WTC11 (cell line): ENCODE results near the gene CCDC69. TPM values are rescaled to one million over a fixed set of nuclear protein-coding genes. Genes with fewer than 3 reads are reported as not detected.

ENCODE experiments used
- ATAC-seq: fragments of 200-7000 bp; cut with Tn5 transposase; 2 replicates; pipeline ENCODE4 v1.10.0; 2021; ENCODE audit warnings: mild to moderate bottlenecking, moderate library complexity
- CTCF ChIA-PET: fragments of 300-600 bp; sonication (Branson Sonifier 250); formaldehyde crosslinking; loops from one replicate; lab custom pipeline; 2021; ENCODE audit warnings: antibody characterized with exemption; lab: Charles Lee
- POLR2A ChIA-PET: fragments of 350-600 bp; sonication (Branson Sonifier 250); formaldehyde crosslinking; loops from one replicate; lab custom pipeline; 2021; ENCODE audit warnings: antibody characterized with exemption; lab: Charles Lee
- DNase-seq: peaks from one replicate; pipeline ENCODE4 v3.0.0; 2021; ENCODE audit warnings: low spot score
- H3K27ac Mint-ChIP-seq: 2 replicates; pipeline ENCODE4 v1.8.0; 2021; ENCODE audit warnings: mixed read lengths
- H3K27me3 Mint-ChIP-seq: 2 replicates; pipeline ENCODE4 v1.8.0; 2021; ENCODE audit warnings: low read depth, mild to moderate bottlenecking, moderate library complexity, mixed read lengths
- H3K36me3 Mint-ChIP-seq: 2 replicates; pipeline ENCODE4 v1.8.0; 2021; ENCODE audit warnings: mixed read lengths
- H3K4me1 Mint-ChIP-seq: 2 replicates; pipeline ENCODE4 v1.8.0; 2022; ENCODE audit warnings: mixed read lengths
- H3K4me3 Mint-ChIP-seq: 2 replicates; pipeline ENCODE4 v1.8.0; 2021; ENCODE audit warnings: mild to moderate bottlenecking, moderate library complexity, mixed read lengths
- H3K9me3 Mint-ChIP-seq: 2 replicates; pipeline ENCODE4 v1.8.0; 2021; ENCODE audit warnings: mixed read lengths
- CREB1 ChIP-seq: sonication (generic); formaldehyde crosslinking; IDR thresholded peaks from 2 replicates; pipeline ENCODE4 v1.8.0; 2023; ENCODE audit warnings: mild to moderate bottlenecking, missing genetic modification reagents
- FOXJ3 ChIP-seq: sonication (generic); formaldehyde crosslinking; IDR thresholded peaks from 2 replicates; pipeline ENCODE4 v1.9.0; 2021; ENCODE audit warnings: missing genetic modification reagents, mild to moderate bottlenecking, borderline replicate concordance
- GABPB1 ChIP-seq: sonication (generic); formaldehyde crosslinking; IDR thresholded peaks from 2 replicates; pipeline ENCODE4 v1.8.1; 2023; ENCODE audit warnings: mild to moderate bottlenecking, missing genetic modification reagents
- RELA ChIP-seq: sonication (generic); formaldehyde crosslinking; IDR thresholded peaks from 2 replicates; pipeline ENCODE4 v1.8.1; 2022; ENCODE audit warnings: missing genetic modification reagents, mild to moderate bottlenecking, borderline replicate concordance
- SMAD4 ChIP-seq: sonication (generic); formaldehyde crosslinking; IDR thresholded peaks from 2 replicates; pipeline ENCODE4 v1.8.0; 2022; ENCODE audit warnings: mild to moderate bottlenecking, missing genetic modification reagents
- SP1 ChIP-seq: sonication (generic); formaldehyde crosslinking; conservative IDR thresholded peaks from 2 replicates; pipeline ENCODE4 v1.8.1; 2022; ENCODE audit warnings: missing genetic modification reagents
- TEAD1 ChIP-seq: sonication (generic); formaldehyde crosslinking; IDR thresholded peaks from 2 replicates; pipeline ENCODE4 v1.8.0; 2022; ENCODE audit warnings: mild to moderate bottlenecking, missing genetic modification reagents
- ZNF423 ChIP-seq: fragments of 250-450 bp; sonication (Bioruptor Pico); IDR thresholded peaks from 2 replicates; pipeline ENCODE4 v2.1.2; 2022; ENCODE audit warnings: mild to moderate bottlenecking, moderate library complexity
- total RNA-seq: library from RNA; stranded (reverse); gene quantifications from 3 replicates; pipeline ENCODE4 v1.2.3, GENCODE V29; 2021
- TF ChIP-seq, protein P1 (sequence below): sonication (generic); formaldehyde crosslinking; IDR thresholded peaks from 2 replicates; pipeline ENCODE4 v1.8.0; 2023; ENCODE audit warnings: missing genetic modification reagents, mild to moderate bottlenecking, borderline replicate concordance
- TF ChIP-seq, protein P2 (sequence below): sonication (generic); formaldehyde crosslinking; IDR thresholded peaks from 2 replicates; pipeline ENCODE4 v1.8.1; 2022; ENCODE audit warnings: mild to moderate bottlenecking, moderate library complexity, missing genetic modification reagents
- TF ChIP-seq, protein P3 (sequence below): fragments of 250-450 bp; sonication (Bioruptor Pico); IDR thresholded peaks from 2 replicates; pipeline ENCODE4 v1.9.0; 2021; ENCODE audit warnings: mild to moderate bottlenecking
- TF ChIP-seq, protein P4 (sequence below): sonication (generic); formaldehyde crosslinking; IDR thresholded peaks from 2 replicates; pipeline ENCODE4 v1.8.0; 2023; ENCODE audit warnings: mild to moderate bottlenecking, missing genetic modification reagents
- TF ChIP-seq, protein P5 (sequence below): sonication (generic); formaldehyde crosslinking; conservative IDR thresholded peaks from 2 replicates; pipeline ENCODE4 v1.8.1; 2023; ENCODE audit warnings: mild to moderate bottlenecking, low read depth, missing genetic modification reagents, moderate library complexity
- TF ChIP-seq, protein P6 (sequence below): fragments of 250-450 bp; sonication (Bioruptor Pico); IDR thresholded peaks from 2 replicates; pipeline ENCODE4 v1.9.0; 2021; ENCODE audit warnings: mild to moderate bottlenecking

CCDC69 gene
- total RNA-seq, 1 experiment from 2014 or later: 12.4 TPM

DNA sequence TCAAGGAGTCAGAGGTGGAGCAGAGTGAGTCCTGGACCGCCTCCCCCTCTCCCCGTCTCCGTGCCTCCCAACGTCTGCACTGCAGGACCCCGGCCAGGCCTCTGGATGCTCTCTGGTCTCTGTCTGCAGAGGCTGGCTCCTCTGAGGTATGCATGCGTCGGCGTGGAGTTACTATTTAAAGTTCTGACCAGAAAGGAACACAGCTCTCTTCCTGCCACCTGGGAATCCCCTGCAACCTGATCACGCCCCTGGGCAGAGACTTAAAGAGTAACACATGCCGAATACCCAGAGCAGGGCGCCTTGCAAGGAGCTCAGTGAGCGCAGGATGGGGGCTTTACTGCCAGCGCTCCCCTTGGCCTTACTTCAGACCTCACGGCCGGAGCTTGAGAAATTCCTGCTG, 82.4 kb downstream of the CCDC69 start (continued):
- TF ChIP-seq, protein P1, sequence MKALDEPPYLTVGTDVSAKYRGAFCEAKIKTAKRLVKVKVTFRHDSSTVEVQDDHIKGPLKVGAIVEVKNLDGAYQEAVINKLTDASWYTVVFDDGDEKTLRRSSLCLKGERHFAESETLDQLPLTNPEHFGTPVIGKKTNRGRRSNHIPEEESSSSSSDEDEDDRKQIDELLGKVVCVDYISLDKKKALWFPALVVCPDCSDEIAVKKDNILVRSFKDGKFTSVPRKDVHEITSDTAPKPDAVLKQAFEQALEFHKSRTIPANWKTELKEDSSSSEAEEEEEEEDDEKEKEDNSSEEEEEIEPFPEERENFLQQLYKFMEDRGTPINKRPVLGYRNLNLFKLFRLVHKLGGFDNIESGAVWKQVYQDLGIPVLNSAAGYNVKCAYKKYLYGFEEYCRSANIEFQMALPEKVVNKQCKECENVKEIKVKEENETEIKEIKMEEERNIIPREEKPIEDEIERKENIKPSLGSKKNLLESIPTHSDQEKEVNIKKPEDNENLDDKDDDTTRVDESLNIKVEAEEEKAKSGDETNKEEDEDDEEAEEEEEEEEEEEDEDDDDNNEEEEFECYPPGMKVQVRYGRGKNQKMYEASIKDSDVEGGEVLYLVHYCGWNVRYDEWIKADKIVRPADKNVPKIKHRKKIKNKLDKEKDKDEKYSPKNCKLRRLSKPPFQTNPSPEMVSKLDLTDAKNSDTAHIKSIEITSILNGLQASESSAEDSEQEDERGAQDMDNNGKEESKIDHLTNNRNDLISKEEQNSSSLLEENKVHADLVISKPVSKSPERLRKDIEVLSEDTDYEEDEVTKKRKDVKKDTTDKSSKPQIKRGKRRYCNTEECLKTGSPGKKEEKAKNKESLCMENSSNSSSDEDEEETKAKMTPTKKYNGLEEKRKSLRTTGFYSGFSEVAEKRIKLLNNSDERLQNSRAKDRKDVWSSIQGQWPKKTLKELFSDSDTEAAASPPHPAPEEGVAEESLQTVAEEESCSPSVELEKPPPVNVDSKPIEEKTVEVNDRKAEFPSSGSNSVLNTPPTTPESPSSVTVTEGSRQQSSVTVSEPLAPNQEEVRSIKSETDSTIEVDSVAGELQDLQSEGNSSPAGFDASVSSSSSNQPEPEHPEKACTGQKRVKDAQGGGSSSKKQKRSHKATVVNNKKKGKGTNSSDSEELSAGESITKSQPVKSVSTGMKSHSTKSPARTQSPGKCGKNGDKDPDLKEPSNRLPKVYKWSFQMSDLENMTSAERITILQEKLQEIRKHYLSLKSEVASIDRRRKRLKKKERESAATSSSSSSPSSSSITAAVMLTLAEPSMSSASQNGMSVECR: no peak

DNA sequence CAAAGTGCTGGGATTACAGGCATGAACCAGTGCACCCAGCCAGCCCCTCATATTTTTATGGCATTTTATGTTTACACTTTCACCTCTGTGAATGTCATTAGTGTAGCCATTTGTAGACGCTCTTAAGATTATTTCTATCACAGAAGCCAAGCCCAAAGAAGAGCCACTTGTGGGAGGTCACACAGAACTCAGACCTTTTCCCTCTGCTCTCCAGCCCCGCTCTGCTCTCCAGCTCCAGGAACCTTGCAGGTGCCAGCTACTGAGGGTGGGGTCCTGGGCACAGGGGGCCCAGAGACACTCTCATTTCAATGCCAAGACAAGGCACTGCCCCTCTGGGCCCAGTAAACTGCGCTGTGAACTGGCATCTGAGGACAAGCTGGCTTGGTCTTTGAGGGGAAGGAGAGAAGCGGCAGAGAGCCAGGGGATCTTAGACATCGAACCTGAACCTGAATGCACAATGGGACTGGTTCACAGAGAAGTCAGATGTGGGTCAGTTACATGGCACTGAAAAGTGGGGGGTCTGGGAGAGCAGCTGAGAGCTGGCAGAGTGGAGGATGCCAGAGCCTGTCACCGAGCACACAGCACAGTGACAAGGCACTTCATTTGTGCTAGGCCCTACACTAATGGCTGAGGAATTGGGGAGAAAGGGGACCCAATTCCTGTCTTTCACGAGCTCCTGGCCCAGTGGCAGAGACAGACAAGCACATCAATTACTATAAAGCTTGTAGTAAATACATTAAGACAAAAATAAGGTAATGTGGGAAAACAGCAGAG, 83.0 kb downstream of the CCDC69 start:
- H3K9me3 Mint-ChIP-seq: no peaks in the 10 kb centered on the region
- CTCF ChIA-PET: interaction anchor here (1.1 to 5.2 kb wide), 10 partner anchors 10 to 511 kb away, joined by 3 to 51 read pairs (median 12); partner anchors contain the start of genes CCDC69 and SLC36A1
- ATAC-seq: no peak
- H3K27me3 Mint-ChIP-seq: no peaks in the 10 kb centered on the region
- no peak overlapping the region for H3K4me3 Mint-ChIP-seq
- peaks cover 17% of the 10 kb centered on the region for H3K36me3 Mint-ChIP-seq
- POLR2A ChIA-PET: interaction anchor here (1.8 kb wide), 1 partner anchor 17 kb away, joined by 7 read pairs; the partner anchor contains the start of gene ANXA6
- H3K27ac Mint-ChIP-seq: peak overlapping the region; percentile 13; the same call in 1 of the 2 replicates
- peaks cover 18% of the 10 kb centered on the region for H3K4me1 Mint-ChIP-seq
- TF ChIP-seq SP1 (CRISPR knock-in tag) (no peak), CREB1 (CRISPR knock-in tag) (no peak), SMAD4 (CRISPR knock-in tag) (no peak), RELA (CRISPR knock-in tag) (no peak), GABPB1 (CRISPR knock-in tag) (no peak), ZNF423 (CRISPR knock-in tag) (no peak), TEAD1 (CRISPR knock-in tag) (no peak), FOXJ3 (CRISPR knock-in tag) (no peak)
- TF ChIP-seq, protein P2, sequence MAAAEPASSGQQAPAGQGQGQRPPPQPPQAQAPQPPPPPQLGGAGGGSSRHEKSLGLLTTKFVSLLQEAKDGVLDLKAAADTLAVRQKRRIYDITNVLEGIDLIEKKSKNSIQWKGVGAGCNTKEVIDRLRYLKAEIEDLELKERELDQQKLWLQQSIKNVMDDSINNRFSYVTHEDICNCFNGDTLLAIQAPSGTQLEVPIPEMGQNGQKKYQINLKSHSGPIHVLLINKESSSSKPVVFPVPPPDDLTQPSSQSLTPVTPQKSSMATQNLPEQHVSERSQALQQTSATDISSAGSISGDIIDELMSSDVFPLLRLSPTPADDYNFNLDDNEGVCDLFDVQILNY (CRISPR knock-in tag): no peak
- TF ChIP-seq, protein P3, sequence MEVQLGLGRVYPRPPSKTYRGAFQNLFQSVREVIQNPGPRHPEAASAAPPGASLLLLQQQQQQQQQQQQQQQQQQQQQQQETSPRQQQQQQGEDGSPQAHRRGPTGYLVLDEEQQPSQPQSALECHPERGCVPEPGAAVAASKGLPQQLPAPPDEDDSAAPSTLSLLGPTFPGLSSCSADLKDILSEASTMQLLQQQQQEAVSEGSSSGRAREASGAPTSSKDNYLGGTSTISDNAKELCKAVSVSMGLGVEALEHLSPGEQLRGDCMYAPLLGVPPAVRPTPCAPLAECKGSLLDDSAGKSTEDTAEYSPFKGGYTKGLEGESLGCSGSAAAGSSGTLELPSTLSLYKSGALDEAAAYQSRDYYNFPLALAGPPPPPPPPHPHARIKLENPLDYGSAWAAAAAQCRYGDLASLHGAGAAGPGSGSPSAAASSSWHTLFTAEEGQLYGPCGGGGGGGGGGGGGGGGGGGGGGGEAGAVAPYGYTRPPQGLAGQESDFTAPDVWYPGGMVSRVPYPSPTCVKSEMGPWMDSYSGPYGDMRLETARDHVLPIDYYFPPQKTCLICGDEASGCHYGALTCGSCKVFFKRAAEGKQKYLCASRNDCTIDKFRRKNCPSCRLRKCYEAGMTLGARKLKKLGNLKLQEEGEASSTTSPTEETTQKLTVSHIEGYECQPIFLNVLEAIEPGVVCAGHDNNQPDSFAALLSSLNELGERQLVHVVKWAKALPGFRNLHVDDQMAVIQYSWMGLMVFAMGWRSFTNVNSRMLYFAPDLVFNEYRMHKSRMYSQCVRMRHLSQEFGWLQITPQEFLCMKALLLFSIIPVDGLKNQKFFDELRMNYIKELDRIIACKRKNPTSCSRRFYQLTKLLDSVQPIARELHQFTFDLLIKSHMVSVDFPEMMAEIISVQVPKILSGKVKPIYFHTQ (CRISPR knock-in tag): no peak
- TF ChIP-seq, protein P4, sequence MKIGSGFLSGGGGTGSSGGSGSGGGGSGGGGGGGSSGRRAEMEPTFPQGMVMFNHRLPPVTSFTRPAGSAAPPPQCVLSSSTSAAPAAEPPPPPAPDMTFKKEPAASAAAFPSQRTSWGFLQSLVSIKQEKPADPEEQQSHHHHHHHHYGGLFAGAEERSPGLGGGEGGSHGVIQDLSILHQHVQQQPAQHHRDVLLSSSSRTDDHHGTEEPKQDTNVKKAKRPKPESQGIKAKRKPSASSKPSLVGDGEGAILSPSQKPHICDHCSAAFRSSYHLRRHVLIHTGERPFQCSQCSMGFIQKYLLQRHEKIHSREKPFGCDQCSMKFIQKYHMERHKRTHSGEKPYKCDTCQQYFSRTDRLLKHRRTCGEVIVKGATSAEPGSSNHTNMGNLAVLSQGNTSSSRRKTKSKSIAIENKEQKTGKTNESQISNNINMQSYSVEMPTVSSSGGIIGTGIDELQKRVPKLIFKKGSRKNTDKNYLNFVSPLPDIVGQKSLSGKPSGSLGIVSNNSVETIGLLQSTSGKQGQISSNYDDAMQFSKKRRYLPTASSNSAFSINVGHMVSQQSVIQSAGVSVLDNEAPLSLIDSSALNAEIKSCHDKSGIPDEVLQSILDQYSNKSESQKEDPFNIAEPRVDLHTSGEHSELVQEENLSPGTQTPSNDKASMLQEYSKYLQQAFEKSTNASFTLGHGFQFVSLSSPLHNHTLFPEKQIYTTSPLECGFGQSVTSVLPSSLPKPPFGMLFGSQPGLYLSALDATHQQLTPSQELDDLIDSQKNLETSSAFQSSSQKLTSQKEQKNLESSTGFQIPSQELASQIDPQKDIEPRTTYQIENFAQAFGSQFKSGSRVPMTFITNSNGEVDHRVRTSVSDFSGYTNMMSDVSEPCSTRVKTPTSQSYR (CRISPR knock-in tag): no peak
- TF ChIP-seq, protein P5, sequence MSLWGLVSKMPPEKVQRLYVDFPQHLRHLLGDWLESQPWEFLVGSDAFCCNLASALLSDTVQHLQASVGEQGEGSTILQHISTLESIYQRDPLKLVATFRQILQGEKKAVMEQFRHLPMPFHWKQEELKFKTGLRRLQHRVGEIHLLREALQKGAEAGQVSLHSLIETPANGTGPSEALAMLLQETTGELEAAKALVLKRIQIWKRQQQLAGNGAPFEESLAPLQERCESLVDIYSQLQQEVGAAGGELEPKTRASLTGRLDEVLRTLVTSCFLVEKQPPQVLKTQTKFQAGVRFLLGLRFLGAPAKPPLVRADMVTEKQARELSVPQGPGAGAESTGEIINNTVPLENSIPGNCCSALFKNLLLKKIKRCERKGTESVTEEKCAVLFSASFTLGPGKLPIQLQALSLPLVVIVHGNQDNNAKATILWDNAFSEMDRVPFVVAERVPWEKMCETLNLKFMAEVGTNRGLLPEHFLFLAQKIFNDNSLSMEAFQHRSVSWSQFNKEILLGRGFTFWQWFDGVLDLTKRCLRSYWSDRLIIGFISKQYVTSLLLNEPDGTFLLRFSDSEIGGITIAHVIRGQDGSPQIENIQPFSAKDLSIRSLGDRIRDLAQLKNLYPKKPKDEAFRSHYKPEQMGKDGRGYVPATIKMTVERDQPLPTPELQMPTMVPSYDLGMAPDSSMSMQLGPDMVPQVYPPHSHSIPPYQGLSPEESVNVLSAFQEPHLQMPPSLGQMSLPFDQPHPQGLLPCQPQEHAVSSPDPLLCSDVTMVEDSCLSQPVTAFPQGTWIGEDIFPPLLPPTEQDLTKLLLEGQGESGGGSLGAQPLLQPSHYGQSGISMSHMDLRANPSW (CRISPR knock-in tag): no peak
- TF ChIP-seq, protein P6, sequence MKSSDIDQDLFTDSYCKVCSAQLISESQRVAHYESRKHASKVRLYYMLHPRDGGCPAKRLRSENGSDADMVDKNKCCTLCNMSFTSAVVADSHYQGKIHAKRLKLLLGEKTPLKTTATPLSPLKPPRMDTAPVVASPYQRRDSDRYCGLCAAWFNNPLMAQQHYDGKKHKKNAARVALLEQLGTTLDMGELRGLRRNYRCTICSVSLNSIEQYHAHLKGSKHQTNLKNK: no peak
- DNase-seq: no peak
